Heart right ventricle (tissue), 16 donors: ENCODE results near the gene NPFFR1. TPM values are rescaled to one million over a fixed set of nuclear protein-coding genes. Genes with fewer than 3 reads are reported as not detected.
A peak's percentile ranks its signal among the peaks of the same experiment; 100 is the strongest.

Source experiments
- ATAC-seq, 8 donors: fragments of 200-7000 bp; cut with Tn5 transposase; one replicate each; pipeline ENCODE4 v1.9.1; 2020; ENCODE audit warnings: mild to moderate bottlenecking in 8 of 8, moderate library complexity in 8 of 8, moderate number of reproducible peaks in 1 of 8
- DNase-seq, 2 donors: peaks; one replicate each; pipeline ENCODE4 v3.0.0-alpha.2; 2020
- H3K27ac ChIP-seq, 10 donors: fragments of 200-600 bp; sonication (generic) in 2 of 10; one replicate each; pipeline versions ENCODE4 v1.5.0 to v1.8.0; 2020 to 2022; ENCODE audit warnings: mild to moderate bottlenecking in 3 of 10
- H3K27me3 ChIP-seq, 7 donors: fragments of 200-600 bp; one replicate each; pipeline ENCODE4 v1.8.0; 2021 to 2022; ENCODE audit warnings: mild to moderate bottlenecking in 2 of 7
- H3K36me3 ChIP-seq, 9 donors: fragments of 200-600 bp; sonication (generic) in 1 of 9; one replicate each; pipeline versions ENCODE4 v1.5.0 to v1.8.0; 2020 to 2022; ENCODE audit warnings: mild to moderate bottlenecking in 2 of 9
- H3K4me1 ChIP-seq, 9 donors: fragments of 200-600 bp; sonication (generic) in 1 of 9; one replicate each; pipeline versions ENCODE4 v1.5.0 to v1.8.0; 2020 to 2022; ENCODE audit warnings: mild to moderate bottlenecking in 4 of 9
- H3K4me3 ChIP-seq, 10 donors: fragments of 200-600 bp; sonication (generic) in 2 of 10; one replicate each; pipeline versions ENCODE4 v1.5.0 to v1.8.0; 2020 to 2022; ENCODE audit warnings: mild to moderate bottlenecking in 7 of 10, moderate library complexity in 2 of 10
- H3K9me3 ChIP-seq, 11 donors: fragments of 200-600 bp in 10 of 11; sonication (generic) in 2 of 11; one replicate each; pipeline versions ENCODE4 v1.5.0 to v1.8.0; 2013 to 2022; ENCODE audit warnings: mild to moderate bottlenecking in 2 of 11, control low read depth in 1 of 11, moderate library complexity in 1 of 11
- CTCF ChIP-seq, 9 donors: fragments of 200-600 bp; sonication (generic) in 2 of 9; IDR thresholded peaks; one replicate each; pipeline versions ENCODE4 v1.5.0 to v1.8.0; 2021 to 2022; ENCODE audit warnings: antibody characterized with exemption in 9 of 9, mild to moderate bottlenecking in 5 of 9, moderate library complexity in 1 of 9
- WGBS, 2 donors: extraction: QIAGEN DNeasy Blood & Tissue Kit; methylation state at CpG; one replicate each; pipeline ENCODE4 v1.1.7; 2013; ENCODE audit warnings: inconsistent platforms in 1 of 2; 5-methylcytosine and 5-hydroxymethylcytosine counted together
- intact Hi-C, 10 donors: fragments of 100-400 bp; cut with DNase I; formaldehyde crosslinking; loops; one replicate each; pipeline versions ENCODE4 v1.11.1 to v1.14.2; 2022
- polyA plus RNA-seq, 2 donors: library from polyadenylated mRNA; stranded (reverse); fragments of 200-250 nt; gene quantifications; one replicate each; pipeline ENCODE4 v1.2.3, GENCODE V29; 2013
- total RNA-seq, 10 donors: library from RNA; stranded (reverse); fragmentation: NEBNext Ultra II Directional in 3 of 10; extraction: Animal tissue kit (Norgen Biotek cat#: 25700) in 3 of 10; gene quantifications; one replicate each; pipeline versions ENCODE4 v1.2.1 to v1.2.4, GENCODE V29; 2021 to 2023
- donor health status: Arrhythmogenic right ventricular cardiomyopathy.
- donor health status: ischemic (EF 13 %, LVEDD 7.1; RV severe dilation, severe dysfunction).
- donor health status: healthy with polysubstance abuse.
- donor health status: DM: no; HTN: yes; CAD: no.
- donor health status: DM: no; HTN: no; CAD: no.
- donor health status: ischemic (EF 25% LVEDD 6.9; RV normal size, moderate dysfunction).
- donor health status: ischemic (EF 25% LVEDD 5.7; RV mildly dilated, moderate dysfunction).
- donor health status: healthy.
- donor health status: DM: yes; HTN: yes; CAD: no.
- donor health status: Ischemic cardiomyopathy.
- donor health status: ischemic (EF 35%, LVEDD 5.7; RV mildly dilated, moderate dysfunction).
- donor health status: nonischemic (EF 11% LVEDD 7.7; RV severe dilation, severe dysfunction).
- donor health status: DM: yes; HTN: yes; CAD: no.
- donor health status: PGD.
- donor health status: ischemic (EF 29% LVEDD 5.4; RV normal size, mild dysfunction).
- donor health status: nonischemic (EF 23%, LVEDD 6.1; RV moderate dilation, normal function).

The NPFFR1 gene
- total and polyA plus RNA-seq, 12 donors = 0.07 TPM; not detected in 11

GRCh38 chr10:70274643-70275042, 9.2 kb downstream of the NPFFR1 start:
- ATAC-seq = peak in 6 of 8 donors; percentile 39 to 66 (median 56)
- intact Hi-C loops = loop anchor here in 9 of 10 donors (1.0 to 10.0 kb wide), 5 partner anchors 22 to 273 kb away; no protein-coding TSS in a partner anchor
- no peak for DNase-seq

GRCh38 chr10:70272925-70273316, 10.9 kb downstream of the NPFFR1 start:
- ATAC-seq (peak; percentile 16 to 57 (median 34)), DNase-seq (no peak)
- Histone ChIP-seq H3K27ac (no peak overlapping the region), H3K36me3 (no peaks in the 10 kb centered on the region), H3K4me1 (peaks cover 0 to 20% (median 4%) of the 10 kb centered on the region in 9 donors), H3K9me3 (peaks cover 0 to 10% (median 0%) of the 10 kb centered on the region in 11 donors), H3K27me3 (no peaks in the 10 kb centered on the region), H3K4me3 (no peak overlapping the region)
- WGBS, 2 donors = 14 to 26% methylated on average over 4 of the region's 4 CpGs
- intact Hi-C loops = loop anchor here in 8 of 10 donors (1.0 to 10.0 kb wide), 5 partner anchors 48 to 92 kb away; no protein-coding TSS in a partner anchor
- TF ChIP-seq CTCF (IDR thresholded peaks at IDR 0.05) = peak; percentile 25 to 68 (median 54)

More at GRCh38 chr10:70274643-70275042, 9.2 kb downstream of the NPFFR1 start:
- peaks cover 0 to 20% (median 4%) of the 10 kb centered on the region in 9 donors for H3K4me1 ChIP-seq
- no peaks in the 10 kb centered on the region for H3K27me3 ChIP-seq
- peak in 4 of 9 donors; percentile 16 to 40 (median 28) for TF ChIP-seq CTCF (IDR thresholded peaks at IDR 0.05)
- H3K9me3 ChIP-seq = peaks cover 0 to 10% (median 0%) of the 10 kb centered on the region in 11 donors
- peak overlapping the region in 1 of 10 donors; percentile 6 for H3K27ac ChIP-seq
- 69 to 80% methylated on average over 2 of the region's 2 CpGs for WGBS, 2 donors
- H3K36me3 ChIP-seq = no peaks in the 10 kb centered on the region
- H3K4me3 ChIP-seq = no peak overlapping the region

- H3K27me3 ChIP-seq = no peaks in the 10 kb centered on the region
- H3K36me3 ChIP-seq = no peaks in the 10 kb centered on the region
- intact Hi-C loops = loop anchor here in 8 of 10 donors (2.0 to 10.0 kb wide), 4 partner anchors 47 to 93 kb away; no protein-coding TSS in a partner anchor
- no peak for TF ChIP-seq CTCF (IDR thresholded peaks at IDR 0.05)
- no peak overlapping the region for H3K27ac ChIP-seq
- H3K9me3 ChIP-seq = peaks cover 0 to 10% (median 0%) of the 10 kb centered on the region in 11 donors
- DNase-seq = no peak
- 78 to 82% methylated on average over 17 of the region's 17 CpGs for WGBS, 2 donors
- H3K4me3 ChIP-seq = no peak overlapping the region
- H3K4me1 ChIP-seq = peaks cover 0 to 25% (median 4%) of the 10 kb centered on the region in 9 donors
- peak in 7 of 8 donors; percentile 11 to 80 (median 45) for ATAC-seq
Measured at GRCh38 chr10:70271996-70272924, 11.5 kb downstream of the NPFFR1 start.

- Histone ChIP-seq H3K27me3 (no peaks in the 10 kb centered on the region), H3K4me1 (peaks cover 0 to 34% (median 4%) of the 10 kb centered on the region in 9 donors), H3K36me3 (no peaks in the 10 kb centered on the region), H3K4me3 (no peak overlapping the region), H3K9me3 (peaks cover 0 to 7% (median 0%) of the 10 kb centered on the region in 11 donors), H3K27ac (no peak overlapping the region)
- TF ChIP-seq CTCF (IDR thresholded peaks at IDR 0.05) = no peak
- 88 to 89% methylated on average over 2 of the region's 2 CpGs for WGBS, 2 donors
- ATAC-seq (no peak), DNase-seq (no peak)
- intact Hi-C loops = loop anchor here in 8 of 10 donors (5.0 to 10.0 kb wide), 3 partner anchors 46 to 91 kb away; no protein-coding TSS in a partner anchor
Measured at GRCh38 chr10:70270952-70271351, 12.9 kb downstream of the NPFFR1 start.
